Testis (tissue), 3 donors: Measurements from ENCODE around the gene FAM131A. TPM values are rescaled to one million over a fixed set of nuclear protein-coding genes. Genes with fewer than 3 reads are reported as not detected.

ENCODE experiments used
- DNase-seq: peaks from one replicate; pipeline ENCODE4 v3.0.0-alpha.2; 2019
- H3K27ac ChIP-seq, 2 donors: fragments of 200-600 bp; sonication (generic); one replicate each; pipeline ENCODE4 v1.5.1; 2019
- H3K27me3 ChIP-seq: fragments of 200-600 bp; sonication (generic); one replicate; pipeline ENCODE4 v1.5.1; 2019
- H3K36me3 ChIP-seq: fragments of 200-600 bp; sonication (generic); one replicate; pipeline ENCODE4 v1.5.1; 2017; ENCODE audit warnings: low read depth; ENCODE audit errors: missing control alignments
- H3K4me1 ChIP-seq: fragments of 200-600 bp; sonication (generic); one replicate; pipeline ENCODE4 v1.5.1; 2019
- H3K4me3 ChIP-seq, 2 donors: fragments of 200-600 bp; sonication (generic); one replicate each; pipeline ENCODE4 v1.5.1; 2017 to 2019
- H3K9me3 ChIP-seq: fragments of 200-600 bp; sonication (generic); one replicate; pipeline ENCODE4 v1.5.1; 2017
- POLR2A ChIP-seq: fragments of 450-650 bp; IDR thresholded peaks from one replicate; pipeline ENCODE4 v1.6.1; 2017; ENCODE audit warnings: antibody characterized with exemption, mild to moderate bottlenecking, moderate library complexity
- WGBS, 2 donors: methylation state at CpG; one replicate each; pipeline ENCODE4 v1.1.5; 2018; 5-methylcytosine and 5-hydroxymethylcytosine counted together
- intact Hi-C: fragments of 100-400 bp; cut with DNase I; formaldehyde crosslinking; loops from one replicate; pipeline ENCODE4 v1.15.1; 2023; ENCODE audit warnings: low total_unique reads
- polyA plus RNA-seq: library from polyadenylated mRNA; stranded (reverse); fragments of 350-450 nt; fragmentation: Illumina TruSeq; extraction: RNeasy Lipid Tissue Mini Kit (QIAGEN cat#74804); gene quantifications from one replicate; pipeline ENCODE4 v1.2.3, GENCODE V29; 2014; ENCODE audit warnings: low read depth, low replicate concordance; ENCODE audit not compliant: insufficient read depth
- total RNA-seq, 2 donors: library from RNA; depleted of rRNA; stranded (reverse); fragments of >200 nt; gene quantifications; one replicate each; pipeline ENCODE4 v1.2.3, GENCODE V29; 2016
- TF ChIP-seq, protein P1 (sequence below), 3 experiments: fragments of 450-650 bp in 2 of 3; fragments of 200-600 bp in 1 of 3; sonication (generic) in 1 of 3; IDR thresholded peaks; one replicate each; pipeline ENCODE4 v1.5.1; 2016 to 2019; ENCODE audit warnings: antibody characterized with exemption in 3 of 3, mild to moderate bottlenecking in 2 of 3, moderate library complexity in 1 of 3

Gene FAM131A
- total and polyA plus RNA-seq, 3 donors from 2014 or later = 28.1 to 77.2 (median 75.9) TPM

DNA sequence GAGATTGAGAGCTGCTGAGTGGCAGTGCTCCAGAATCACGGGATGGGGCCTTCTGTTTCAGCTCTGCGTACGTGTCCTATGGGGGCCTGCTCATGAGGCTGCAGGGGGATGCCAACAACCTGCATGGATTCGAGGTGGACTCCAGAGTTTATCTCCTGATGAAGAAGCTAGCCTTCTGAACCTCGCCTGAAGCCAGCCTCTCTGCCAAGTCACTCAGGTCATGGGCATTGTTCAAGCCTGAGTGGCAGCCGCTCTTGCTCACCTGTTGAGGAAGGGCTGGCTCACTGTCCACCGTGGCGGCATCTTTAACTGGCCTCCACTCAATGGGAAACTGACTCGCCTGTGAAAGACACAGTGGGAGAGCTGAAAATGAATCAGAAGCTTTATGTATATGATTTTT, 30.7 kb downstream of the FAM131A start:
- no peaks in the 10 kb centered on the region for H3K9me3 ChIP-seq
- 72 to 81% methylated on average over 8 to 9 of the region's 9 CpGs for WGBS, 2 donors

DNA sequence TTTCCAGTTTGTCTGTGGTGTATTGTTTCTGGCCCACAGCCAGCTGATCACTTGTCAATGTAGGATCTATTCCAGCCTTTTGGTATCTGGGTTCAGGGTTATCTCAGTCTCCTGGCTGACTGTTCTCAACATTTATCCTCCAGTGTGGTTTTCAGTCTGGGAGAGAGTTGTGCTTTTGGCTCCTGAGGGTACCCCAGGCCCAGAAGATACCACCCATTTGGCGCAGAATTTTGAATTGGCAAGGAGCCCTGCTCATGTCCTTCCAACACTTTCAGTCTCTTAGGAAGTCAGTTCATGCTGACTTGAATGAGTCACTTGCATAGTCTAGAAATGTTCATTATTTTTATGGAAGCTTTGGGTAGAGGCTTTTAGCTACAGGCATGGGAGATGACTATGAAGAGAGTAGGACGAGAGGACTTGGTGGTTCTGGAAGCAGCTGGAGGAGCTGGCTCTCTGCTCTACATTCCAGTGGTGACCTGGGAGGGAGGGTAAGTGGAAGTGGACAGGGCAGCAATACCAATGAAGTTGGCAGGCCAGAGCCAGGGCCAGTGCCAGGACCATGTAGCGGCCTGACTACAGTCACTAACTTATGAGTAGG, 31.3 kb downstream of the FAM131A start:
- DNase-seq = no peak
- no peak for TF ChIP-seq POLR2A
- TF ChIP-seq, protein P1, sequence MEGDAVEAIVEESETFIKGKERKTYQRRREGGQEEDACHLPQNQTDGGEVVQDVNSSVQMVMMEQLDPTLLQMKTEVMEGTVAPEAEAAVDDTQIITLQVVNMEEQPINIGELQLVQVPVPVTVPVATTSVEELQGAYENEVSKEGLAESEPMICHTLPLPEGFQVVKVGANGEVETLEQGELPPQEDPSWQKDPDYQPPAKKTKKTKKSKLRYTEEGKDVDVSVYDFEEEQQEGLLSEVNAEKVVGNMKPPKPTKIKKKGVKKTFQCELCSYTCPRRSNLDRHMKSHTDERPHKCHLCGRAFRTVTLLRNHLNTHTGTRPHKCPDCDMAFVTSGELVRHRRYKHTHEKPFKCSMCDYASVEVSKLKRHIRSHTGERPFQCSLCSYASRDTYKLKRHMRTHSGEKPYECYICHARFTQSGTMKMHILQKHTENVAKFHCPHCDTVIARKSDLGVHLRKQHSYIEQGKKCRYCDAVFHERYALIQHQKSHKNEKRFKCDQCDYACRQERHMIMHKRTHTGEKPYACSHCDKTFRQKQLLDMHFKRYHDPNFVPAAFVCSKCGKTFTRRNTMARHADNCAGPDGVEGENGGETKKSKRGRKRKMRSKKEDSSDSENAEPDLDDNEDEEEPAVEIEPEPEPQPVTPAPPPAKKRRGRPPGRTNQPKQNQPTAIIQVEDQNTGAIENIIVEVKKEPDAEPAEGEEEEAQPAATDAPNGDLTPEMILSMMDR (IDR thresholded peaks at IDR 0.05) = no peak
- Histone ChIP-seq H3K36me3 (no peaks in the 10 kb centered on the region), H3K27ac (no peak overlapping the region), H3K27me3 (no peaks in the 10 kb centered on the region), H3K4me3 (no peak overlapping the region), H3K4me1 (peaks cover 16% of the 10 kb centered on the region), H3K9me3 (no peaks in the 10 kb centered on the region)
- WGBS, 2 donors = 45 to 58% methylated on average over 3 of the region's 3 CpGs
- intact Hi-C loops = loop anchor here (10.0 kb wide), 1 partner anchor 54 kb away; the partner anchor contains the start of gene EIF4G1

More for the DNA sequence above, 30.7 kb downstream of the FAM131A start:
- Histone ChIP-seq H3K36me3 (no peaks in the 10 kb centered on the region), H3K27me3 (no peaks in the 10 kb centered on the region), H3K4me1 (peaks cover 18% of the 10 kb centered on the region), H3K4me3 (no peak overlapping the region), H3K27ac (no peak overlapping the region)
- intact Hi-C loops = loop anchor here (10.0 kb wide), 1 partner anchor 53 kb away; the partner anchor contains the start of gene EIF4G1
- DNase-seq = no peak
- TF ChIP-seq, protein P1 (IDR thresholded peaks at IDR 0.05) = no peak
- no peak for TF ChIP-seq POLR2A

DNA sequence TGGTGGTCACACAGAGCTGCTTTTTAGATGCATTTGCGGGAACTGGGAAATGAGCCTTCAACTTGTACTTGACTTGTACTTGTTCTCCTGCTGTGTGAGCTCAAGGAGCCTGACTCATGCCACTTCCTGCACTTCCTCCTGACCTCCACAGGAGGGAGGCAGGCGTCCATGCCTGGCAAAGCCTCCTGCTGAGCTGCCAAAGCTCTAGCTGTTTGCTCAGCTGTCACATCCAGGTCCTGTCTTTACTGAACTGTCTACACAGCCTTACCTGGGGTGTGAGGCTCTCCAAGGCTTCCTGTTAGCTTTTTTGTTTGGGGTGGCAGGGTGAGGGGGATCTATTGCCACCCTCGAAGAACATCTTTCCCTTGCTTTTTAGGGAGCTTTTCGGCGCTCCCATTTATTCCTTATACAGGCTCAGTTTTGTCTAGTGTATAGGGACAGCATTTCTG, 34.2 kb downstream of the FAM131A start:
- DNase-seq = peak; percentile 84
- 49 to 60% methylated on average over 5 of the region's 5 CpGs for WGBS, 2 donors
- TF ChIP-seq POLR2A = no peak
- TF ChIP-seq, protein P1 (IDR thresholded peaks at IDR 0.05) = peak; percentile 51 to 89 (median 77)
- Histone ChIP-seq H3K4me1 (peaks cover 9% of the 10 kb centered on the region), H3K36me3 (no peaks in the 10 kb centered on the region), H3K4me3 (no peak overlapping the region), H3K9me3 (no peaks in the 10 kb centered on the region), H3K27me3 (no peaks in the 10 kb centered on the region), H3K27ac (no peak overlapping the region)
- intact Hi-C loops = loop anchor here (10.0 kb wide), 1 partner anchor 173 kb away; no protein-coding TSS in a partner anchor

DNA sequence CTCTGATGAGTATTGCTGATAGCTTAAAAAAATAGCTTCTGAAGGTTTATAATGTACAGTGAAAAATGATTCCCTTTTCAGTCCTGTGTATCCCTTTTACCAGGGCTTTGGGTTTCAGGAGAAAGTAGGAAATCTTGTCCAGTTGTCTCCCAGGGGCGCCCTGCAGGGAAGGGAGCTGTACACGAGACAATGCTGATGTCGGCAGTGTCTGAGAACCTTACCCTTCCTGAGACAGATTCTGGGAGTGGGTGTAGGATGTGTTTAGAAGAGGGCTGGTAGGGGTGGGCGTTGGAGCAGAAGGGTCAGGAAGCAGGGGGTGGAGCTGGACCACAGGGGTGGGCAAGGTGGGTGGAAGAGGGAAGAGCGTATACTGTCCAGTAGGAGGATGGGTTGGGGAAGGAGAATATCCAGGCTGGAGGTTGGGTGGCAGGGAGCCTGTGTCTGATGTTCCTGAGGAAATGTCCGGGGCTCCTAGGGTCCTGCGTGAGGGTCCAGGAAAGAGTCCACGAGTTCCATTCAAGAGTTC, 35.0 kb downstream of the FAM131A start:
- H3K4me1 ChIP-seq = peaks cover 9% of the 10 kb centered on the region
- DNase-seq = no peak
- H3K9me3 ChIP-seq = no peaks in the 10 kb centered on the region
- H3K27ac ChIP-seq = no peak overlapping the region
- H3K27me3 ChIP-seq = no peaks in the 10 kb centered on the region
- TF ChIP-seq, protein P1 (IDR thresholded peaks at IDR 0.05) = no peak
- TF ChIP-seq POLR2A = no peak
- no peak overlapping the region for H3K4me3 ChIP-seq
- 71 to 76% methylated on average over 8 of the region's 8 CpGs for WGBS, 2 donors
- H3K36me3 ChIP-seq = no peaks in the 10 kb centered on the region
- intact Hi-C loops = loop anchor here (10.0 kb wide), 1 partner anchor 172 kb away; no protein-coding TSS in a partner anchor
